ACC112 (cell line): ENCODE measurements around the gene BHLHE40.
A peak's percentile ranks its signal among the peaks of the same experiment; 100 is the strongest.

Experiments used
- H2AFZ ChIP-seq: fragments of 200-600 bp; sonication (generic); one replicate; pipeline ENCODE4 v1.6.0; 2017; ENCODE audit warnings: antibody characterized with exemption, low read length; ENCODE audit not compliant: unreplicated experiment
- H3K27ac ChIP-seq: fragments of 200-600 bp; sonication (generic); 2 replicates; pipeline ENCODE4 v1.5.1; 2014; ENCODE audit warnings: low read depth, mild to moderate bottlenecking, antibody characterized with exemption, low read length, moderate library complexity
- H3K27me3 ChIP-seq: fragments of 200-600 bp; sonication (generic); 2 replicates; pipeline ENCODE4 v1.6.1; 2014; ENCODE audit warnings: mild to moderate bottlenecking, antibody characterized with exemption, low read length, moderate library complexity, mixed read lengths; ENCODE audit not compliant: insufficient read depth
- H3K36me3 ChIP-seq: fragments of 200-600 bp; sonication (generic); 2 replicates; pipeline ENCODE4 v1.6.1; 2016; ENCODE audit warnings: mild to moderate bottlenecking, antibody characterized with exemption, low read length, moderate library complexity, mixed read lengths; ENCODE audit not compliant: insufficient read depth
- H3K4me1 ChIP-seq: fragments of 200-600 bp; sonication (generic); one replicate; pipeline ENCODE4 v1.6.1; 2016; ENCODE audit warnings: low read length, mixed read lengths; ENCODE audit not compliant: insufficient read depth, unreplicated experiment, control insufficient read depth
- H3K4me3 ChIP-seq: fragments of 200-600 bp; sonication (generic); 2 replicates; pipeline ENCODE4 v1.5.1; 2014; ENCODE audit warnings: mild to moderate bottlenecking, low read depth, low read length
- H3K79me2 ChIP-seq: fragments of 200-600 bp; sonication (generic); one replicate; pipeline ENCODE4 v1.6.0; 2016; ENCODE audit warnings: low read length; ENCODE audit not compliant: control insufficient read depth, unreplicated experiment, insufficient read depth

BHLHE40 gene

GRCh38 chr3:5012367-5012766 lies 33.1 kb downstream of the BHLHE40 start:
- no peak overlapping the region for H3K27ac ChIP-seq
- no peaks in the 10 kb centered on the region for H3K27me3 ChIP-seq
- H3K36me3 ChIP-seq: no peaks in the 10 kb centered on the region
- H2AFZ ChIP-seq: no peak overlapping the region
- H3K4me3 ChIP-seq: no peak overlapping the region
- H3K79me2 ChIP-seq: no peaks in the 10 kb centered on the region
- H3K4me1 ChIP-seq: peaks cover 25% of the 10 kb centered on the region

- H3K4me3 ChIP-seq: no peak overlapping the region
- H3K27me3 ChIP-seq: no peaks in the 10 kb centered on the region
- peak overlapping the region; percentile 35 for H2AFZ ChIP-seq
- no peaks in the 10 kb centered on the region for H3K36me3 ChIP-seq
- no peak overlapping the region for H3K27ac ChIP-seq
- no peaks in the 10 kb centered on the region for H3K79me2 ChIP-seq
- peaks cover 34% of the 10 kb centered on the region for H3K4me1 ChIP-seq
Measured at GRCh38 chr3:5013021-5013906, 34.0 kb downstream of the BHLHE40 start.

GRCh38 chr3:5014391-5014790 lies 35.2 kb downstream of the BHLHE40 start:
- Histone ChIP-seq H2AFZ (no peak overlapping the region), H3K36me3 (no peaks in the 10 kb centered on the region), H3K27ac (no peak overlapping the region), H3K4me3 (no peak overlapping the region), H3K27me3 (no peaks in the 10 kb centered on the region), H3K4me1 (peaks cover 37% of the 10 kb centered on the region), H3K79me2 (no peaks in the 10 kb centered on the region)

- no peaks in the 10 kb centered on the region for H3K79me2 ChIP-seq
- H2AFZ ChIP-seq: no peak overlapping the region
- no peak overlapping the region for H3K27ac ChIP-seq
- no peaks in the 10 kb centered on the region for H3K36me3 ChIP-seq
- H3K27me3 ChIP-seq: no peaks in the 10 kb centered on the region
- H3K4me3 ChIP-seq: no peak overlapping the region
- H3K4me1 ChIP-seq: peaks cover 37% of the 10 kb centered on the region
Measured at GRCh38 chr3:5015056-5015455, 35.8 kb downstream of the BHLHE40 start.

GRCh38 chr3:5016211-5017161 lies 37.2 kb downstream of the BHLHE40 start:
- H3K4me1 ChIP-seq: peaks cover 39% of the 10 kb centered on the region
- no peaks in the 10 kb centered on the region for H3K79me2 ChIP-seq
- peak overlapping the region; percentile 75 for H3K27ac ChIP-seq
- H2AFZ ChIP-seq: no peak overlapping the region
- H3K27me3 ChIP-seq: no peaks in the 10 kb centered on the region
- H3K4me3 ChIP-seq: no peak overlapping the region
- H3K36me3 ChIP-seq: no peaks in the 10 kb centered on the region

- peak overlapping the region; percentile 27 for H2AFZ ChIP-seq
Measured at GRCh38 chr3:5017925-5018531, 38.8 kb downstream of the BHLHE40 start.

GRCh38 chr3:5019411-5020241 lies 40.4 kb downstream of the BHLHE40 start:
- H3K27me3 ChIP-seq: no peaks in the 10 kb centered on the region
- H3K4me3 ChIP-seq: no peak overlapping the region
- H3K79me2 ChIP-seq: no peaks in the 10 kb centered on the region
- no peak overlapping the region for H2AFZ ChIP-seq
- H3K4me1 ChIP-seq: peaks cover 56% of the 10 kb centered on the region
- H3K36me3 ChIP-seq: no peaks in the 10 kb centered on the region
- no peak overlapping the region for H3K27ac ChIP-seq

More at GRCh38 chr3:5017925-5018531, 38.8 kb downstream of the BHLHE40 start:
- Histone ChIP-seq H3K4me1 (peaks cover 51% of the 10 kb centered on the region), H3K79me2 (no peaks in the 10 kb centered on the region), H3K36me3 (no peaks in the 10 kb centered on the region), H3K27ac (peak overlapping the region; percentile 75), H3K4me3 (no peak overlapping the region), H3K27me3 (no peaks in the 10 kb centered on the region)

GRCh38 chr3:5020242-5020722 lies 41.0 kb downstream of the BHLHE40 start:
- Histone ChIP-seq H3K4me3 (no peak overlapping the region), H2AFZ (no peak overlapping the region), H3K27ac (no peak overlapping the region), H3K36me3 (no peaks in the 10 kb centered on the region), H3K27me3 (no peaks in the 10 kb centered on the region), H3K79me2 (no peaks in the 10 kb centered on the region), H3K4me1 (peaks cover 56% of the 10 kb centered on the region)

GRCh38 chr3:5021116-5022092 lies 42.2 kb downstream of the BHLHE40 start:
- peaks cover 55% of the 10 kb centered on the region for H3K4me1 ChIP-seq
- H3K79me2 ChIP-seq: no peaks in the 10 kb centered on the region
- no peak overlapping the region for H3K4me3 ChIP-seq
- H3K27me3 ChIP-seq: no peaks in the 10 kb centered on the region
- H2AFZ ChIP-seq: peak overlapping the region; percentile 33
- peak overlapping the region; percentile 98 for H3K27ac ChIP-seq
- H3K36me3 ChIP-seq: no peaks in the 10 kb centered on the region
